ENCODE measurements around the gene TRABD2B. TPM values are rescaled to one million over a fixed set of nuclear protein-coding genes. Genes with fewer than 3 reads are reported as not detected.

TRABD2B gene
- total RNA-seq, 2 donors from 2014 or later, result 1.1 to 2.1 TPM

GRCh38 chr1:47738560-47739182 lies 258.5 kb downstream of the TRABD2B start:
- TF ChIP-seq CTCF (IDR thresholded peaks at IDR 0.05) (peak in 3 of 4 experiments; percentile 70 to 88 (median 72)), POLR2AphosphoS5 (IDR thresholded peaks at IDR 0.05) (no peak)
- Histone ChIP-seq H3K4me3 (no peak overlapping the region), H3K9me3 (no peaks in the 10 kb centered on the region), H3K36me3 (no peaks in the 10 kb centered on the region), H3K4me1 (replicated peaks) (no peaks in the 10 kb centered on the region), H3K27me3 (replicated peaks; ENCODE audit: insufficient read depth) (no peaks in the 10 kb centered on the region), H3K27ac (no peak overlapping the region)
- DNase-seq (ENCODE audit: low spot score), result peak; percentile 53
- 16% methylated on average over 8 of the region's 8 CpGs for WGBS
- intact Hi-C loops (cut with DNase I), result loop anchor here (2.0 kb wide), 1 partner anchor 464 kb away; no protein-coding TSS in a partner anchor

GRCh38 chr1:47732489-47732888 lies 264.7 kb downstream of the TRABD2B start:
- no peak for DNase-seq (ENCODE audit: low spot score)
- Histone ChIP-seq H3K4me3 (no peak overlapping the region), H3K27me3 (replicated peaks; ENCODE audit: insufficient read depth) (no peaks in the 10 kb centered on the region), H3K4me1 (replicated peaks) (no peaks in the 10 kb centered on the region), H3K36me3 (no peaks in the 10 kb centered on the region), H3K9me3 (no peaks in the 10 kb centered on the region), H3K27ac (no peak overlapping the region)
- intact Hi-C loops (cut with DNase I), result no loop called here
- TF ChIP-seq CTCF (IDR thresholded peaks at IDR 0.05) (no peak), POLR2A (IDR thresholded peaks at IDR 0.05) (no peak), POLR2AphosphoS5 (IDR thresholded peaks at IDR 0.05) (no peak)
- WGBS, result 66% methylated on average over 4 of the region's 4 CpGs

GRCh38 chr1:47731730-47732129 lies 265.5 kb downstream of the TRABD2B start:
- WGBS, result 90% methylated on average over 8 of the region's 8 CpGs

GRCh38 chr1:47729685-47730084 lies 267.5 kb downstream of the TRABD2B start:
- Histone ChIP-seq H3K4me1 (replicated peaks) (no peaks in the 10 kb centered on the region), H3K27me3 (replicated peaks; ENCODE audit: insufficient read depth) (peaks cover 5% of the 10 kb centered on the region), H3K36me3 (no peaks in the 10 kb centered on the region), H3K9me3 (no peaks in the 10 kb centered on the region), H3K4me3 (no peak overlapping the region), H3K27ac (no peak overlapping the region)
- intact Hi-C loops (cut with DNase I), result loop anchor here (5.0 to 10.0 kb wide), 2 partner anchors 297 to 395 kb away; partner anchors contain the start of gene CMPK1
- 65% methylated on average over 2 of the region's 2 CpGs for WGBS
- TF ChIP-seq CTCF (IDR thresholded peaks at IDR 0.05), result no peak
- TF ChIP-seq POLR2A (IDR thresholded peaks at IDR 0.05), result no peak
- no peak for TF ChIP-seq POLR2AphosphoS5 (IDR thresholded peaks at IDR 0.05)
- DNase-seq (ENCODE audit: low spot score), result no peak

More at GRCh38 chr1:47731730-47732129, 265.5 kb downstream of the TRABD2B start:
- TF ChIP-seq CTCF (IDR thresholded peaks at IDR 0.05) (no peak), POLR2A (IDR thresholded peaks at IDR 0.05) (no peak), POLR2AphosphoS5 (IDR thresholded peaks at IDR 0.05) (no peak)
- intact Hi-C loops (cut with DNase I), result no loop called here
- Histone ChIP-seq H3K9me3 (no peaks in the 10 kb centered on the region), H3K4me3 (no peak overlapping the region), H3K27ac (no peak overlapping the region), H3K4me1 (replicated peaks) (no peaks in the 10 kb centered on the region), H3K27me3 (replicated peaks; ENCODE audit: insufficient read depth) (no peaks in the 10 kb centered on the region), H3K36me3 (no peaks in the 10 kb centered on the region)
- no peak for DNase-seq (ENCODE audit: low spot score)

- intact Hi-C loops (cut with DNase I), result loop anchor here (5.0 to 10.0 kb wide), 2 partner anchors 295 to 393 kb away; partner anchors contain the start of gene CMPK1
- TF ChIP-seq CTCF (IDR thresholded peaks at IDR 0.05), result no peak
- 62% methylated on average over 5 of the region's 5 CpGs for WGBS
Measured at GRCh38 chr1:47727697-47728085, 269.5 kb downstream of the TRABD2B start.

More at GRCh38 chr1:47727697-47728085, 269.5 kb downstream of the TRABD2B start:
- DNase-seq (ENCODE audit: low spot score), result no peak
- Histone ChIP-seq H3K27me3 (replicated peaks; ENCODE audit: insufficient read depth) (peaks cover 10% of the 10 kb centered on the region), H3K4me3 (no peak overlapping the region), H3K9me3 (no peaks in the 10 kb centered on the region), H3K36me3 (no peaks in the 10 kb centered on the region), H3K27ac (no peak overlapping the region), H3K4me1 (replicated peaks) (no peaks in the 10 kb centered on the region)

Measured in prostate gland (tissue), 2 donors.